ENCODE data around the gene TNRC18.

TNRC18 gene

DNA sequence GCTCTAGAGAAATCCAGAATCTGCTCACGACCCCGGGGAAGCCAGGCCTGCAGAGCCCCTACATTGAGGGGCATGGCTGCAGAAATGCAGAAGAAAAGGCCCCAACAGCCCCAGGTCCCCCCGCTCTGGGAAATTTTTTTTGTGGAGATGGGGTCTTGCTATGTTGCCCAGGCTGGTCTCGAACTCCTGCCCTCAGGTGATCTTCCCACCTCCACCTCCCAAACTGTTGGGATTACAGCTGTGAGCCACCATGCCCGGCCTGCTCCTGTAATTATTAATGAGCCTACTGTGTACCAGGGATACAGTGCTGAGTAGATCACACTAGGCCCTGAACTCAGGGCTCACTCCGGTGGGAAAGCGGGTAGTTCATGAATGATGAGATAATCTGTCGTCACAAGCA, 29.9 kb downstream of the TNRC18 start:
- TF ChIP-seq, protein P1, sequence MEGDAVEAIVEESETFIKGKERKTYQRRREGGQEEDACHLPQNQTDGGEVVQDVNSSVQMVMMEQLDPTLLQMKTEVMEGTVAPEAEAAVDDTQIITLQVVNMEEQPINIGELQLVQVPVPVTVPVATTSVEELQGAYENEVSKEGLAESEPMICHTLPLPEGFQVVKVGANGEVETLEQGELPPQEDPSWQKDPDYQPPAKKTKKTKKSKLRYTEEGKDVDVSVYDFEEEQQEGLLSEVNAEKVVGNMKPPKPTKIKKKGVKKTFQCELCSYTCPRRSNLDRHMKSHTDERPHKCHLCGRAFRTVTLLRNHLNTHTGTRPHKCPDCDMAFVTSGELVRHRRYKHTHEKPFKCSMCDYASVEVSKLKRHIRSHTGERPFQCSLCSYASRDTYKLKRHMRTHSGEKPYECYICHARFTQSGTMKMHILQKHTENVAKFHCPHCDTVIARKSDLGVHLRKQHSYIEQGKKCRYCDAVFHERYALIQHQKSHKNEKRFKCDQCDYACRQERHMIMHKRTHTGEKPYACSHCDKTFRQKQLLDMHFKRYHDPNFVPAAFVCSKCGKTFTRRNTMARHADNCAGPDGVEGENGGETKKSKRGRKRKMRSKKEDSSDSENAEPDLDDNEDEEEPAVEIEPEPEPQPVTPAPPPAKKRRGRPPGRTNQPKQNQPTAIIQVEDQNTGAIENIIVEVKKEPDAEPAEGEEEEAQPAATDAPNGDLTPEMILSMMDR (IDR thresholded peaks at IDR 0.05; ENCODE audit: control insufficient read depth, extremely low read depth, insufficient read depth): no peak
- H3K4me3 ChIP-seq (ENCODE audit: low read depth, low read length): no peak overlapping the region
- DNase-seq (ENCODE audit: low read depth): no peak

GRCh38 chr7:5393328-5393727, 30.3 kb downstream of the TNRC18 start:
- no peak for DNase-seq (ENCODE audit: low read depth)
- TF ChIP-seq, protein P1 (IDR thresholded peaks at IDR 0.05; ENCODE audit: control insufficient read depth, extremely low read depth, insufficient read depth): no peak
- H3K4me3 ChIP-seq (ENCODE audit: low read depth, low read length): no peak overlapping the region

DNA sequence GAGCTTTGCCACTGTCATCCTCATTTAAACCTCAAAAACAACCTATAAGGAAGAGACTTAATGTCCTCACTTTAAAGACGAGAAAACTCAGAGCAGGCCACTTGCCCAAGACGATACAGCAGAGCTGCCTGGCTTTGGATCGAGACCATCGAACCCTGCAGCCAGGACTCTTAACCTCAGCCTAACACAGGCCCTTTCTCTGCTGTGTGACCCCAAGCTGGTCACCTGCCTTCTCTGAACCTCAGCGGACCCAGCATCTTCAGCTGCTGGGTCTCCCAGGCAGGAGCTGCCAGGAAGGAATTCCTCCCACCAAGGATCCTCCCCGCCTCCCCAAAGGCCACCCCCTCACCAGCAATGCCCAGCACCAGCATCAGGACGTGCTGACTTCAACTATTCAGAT, 32.7 kb downstream of the TNRC18 start:
- no peak for DNase-seq (ENCODE audit: low read depth)
- no peak overlapping the region for H3K4me3 ChIP-seq (ENCODE audit: low read depth, low read length)
- TF ChIP-seq, protein P1 (IDR thresholded peaks at IDR 0.05; ENCODE audit: control insufficient read depth, extremely low read depth, insufficient read depth): no peak

DNA sequence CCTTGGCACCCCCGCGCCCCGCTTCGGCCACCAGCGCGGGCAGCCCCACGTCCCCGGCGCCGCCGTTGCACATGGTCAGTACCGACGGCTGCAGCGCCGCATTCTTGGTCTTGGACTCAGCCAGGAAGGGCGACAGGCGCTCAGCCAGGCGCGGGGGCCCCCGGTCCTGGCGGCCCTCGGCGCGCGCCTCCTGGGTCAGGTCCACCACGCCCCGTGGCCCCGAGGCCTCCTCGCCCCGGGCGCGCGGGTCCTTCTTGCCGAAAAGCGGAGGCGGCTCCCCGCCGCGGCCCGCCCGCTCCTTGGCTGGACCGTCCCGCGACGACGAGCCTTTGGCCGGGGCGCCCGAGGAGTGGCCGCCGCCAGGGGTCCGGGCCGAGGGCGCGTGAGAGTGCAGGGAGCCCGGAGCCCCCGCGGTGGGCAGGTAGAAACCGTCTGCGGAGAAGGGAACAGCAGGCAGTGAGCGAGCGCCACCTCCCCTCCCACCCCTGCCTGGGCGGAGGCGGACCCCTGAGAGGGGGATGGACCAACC, 34.7 kb downstream of the TNRC18 start:
- DNase-seq (ENCODE audit: low read depth): no peak
- no peak overlapping the region for H3K4me3 ChIP-seq (ENCODE audit: low read depth, low read length)
- TF ChIP-seq, protein P1 (IDR thresholded peaks at IDR 0.05; ENCODE audit: control insufficient read depth, extremely low read depth, insufficient read depth): no peak

DNA sequence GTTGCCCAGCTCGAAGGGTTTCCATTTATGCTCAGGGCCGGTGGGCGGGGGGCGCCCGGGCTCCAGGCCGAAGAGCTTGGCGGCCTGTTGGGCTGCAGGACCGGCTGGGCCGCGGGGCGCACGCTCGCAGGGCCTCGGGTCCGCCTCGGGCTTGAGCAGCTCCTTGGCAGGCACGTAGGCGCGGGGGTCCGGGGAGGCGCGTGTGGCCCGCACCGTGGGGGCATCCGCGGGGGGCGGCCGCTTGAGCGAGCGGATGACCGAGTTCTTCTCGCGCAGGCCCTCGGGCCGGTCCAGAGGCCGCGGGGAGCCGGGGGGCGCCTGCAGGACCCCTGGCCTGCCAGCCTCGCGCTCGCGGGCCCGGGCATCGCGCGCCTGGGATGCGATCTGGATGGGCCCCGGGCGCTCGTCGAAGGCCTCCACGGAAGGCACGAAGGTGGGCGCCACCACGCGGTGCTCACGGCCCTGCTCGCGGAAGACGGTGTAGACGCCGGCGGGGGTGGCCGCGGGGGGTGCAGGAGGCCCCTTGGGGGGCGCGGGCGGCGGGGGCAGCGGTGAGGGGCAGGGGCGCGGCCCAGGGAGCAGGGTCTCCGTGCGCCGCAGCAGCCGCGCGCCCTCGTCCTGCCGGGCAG, 35.2 kb downstream of the TNRC18 start:
- TF ChIP-seq, protein P1 (IDR thresholded peaks at IDR 0.05; ENCODE audit: control insufficient read depth, extremely low read depth, insufficient read depth): no peak
- no peak overlapping the region for H3K4me3 ChIP-seq (ENCODE audit: low read depth, low read length)
- DNase-seq (ENCODE audit: low read depth): no peak

DNA sequence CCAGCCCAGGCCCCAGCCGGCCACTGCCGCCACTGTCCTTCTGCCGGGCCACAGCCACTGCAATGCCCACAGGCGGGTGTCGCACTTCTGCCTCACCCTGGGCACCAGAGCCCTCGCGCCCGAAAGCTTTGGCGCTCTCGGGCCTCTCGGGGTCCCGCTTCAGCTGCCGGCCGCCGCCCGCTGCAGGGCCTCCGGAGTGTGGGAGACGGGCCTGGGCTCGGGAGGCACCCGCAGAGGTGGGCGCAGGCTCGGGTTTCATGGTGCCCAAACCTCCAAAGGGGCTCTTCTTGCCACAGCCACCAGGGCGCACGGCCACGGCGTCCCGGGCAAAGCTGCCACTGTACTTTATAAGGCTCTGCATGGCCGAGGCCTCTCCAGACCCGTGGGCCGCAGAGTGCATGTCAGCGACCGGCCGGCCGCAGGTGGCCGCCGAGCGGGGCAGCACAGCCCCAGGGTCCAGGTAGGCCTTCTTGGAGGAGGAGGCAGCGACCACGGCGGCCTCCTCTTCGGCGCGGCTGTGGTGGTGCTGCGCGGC, 35.9 kb downstream of the TNRC18 start:
- TF ChIP-seq, protein P1 (IDR thresholded peaks at IDR 0.05; ENCODE audit: control insufficient read depth, extremely low read depth, insufficient read depth): no peak
- no peak for DNase-seq (ENCODE audit: low read depth)
- no peak overlapping the region for H3K4me3 ChIP-seq (ENCODE audit: low read depth, low read length)

DNA sequence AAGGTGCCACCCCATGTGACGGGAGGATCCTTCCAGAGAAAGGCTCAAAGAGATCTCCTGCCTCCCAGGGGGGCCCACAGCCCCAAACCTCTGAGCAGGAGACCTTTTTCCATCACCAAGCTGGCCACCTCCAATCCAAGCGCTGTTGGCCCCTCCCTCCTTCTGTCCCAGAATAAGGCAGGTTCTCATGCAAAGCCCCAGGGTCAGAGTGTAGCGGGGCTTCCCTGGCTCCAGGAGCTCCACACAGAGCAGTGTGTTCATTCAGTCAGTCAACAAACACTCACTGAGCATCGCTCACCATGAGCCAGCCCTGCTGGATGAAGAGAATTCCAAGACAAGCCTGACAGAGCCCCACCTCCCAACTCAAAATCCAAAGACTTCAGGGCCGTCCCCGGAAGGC, 39.0 kb downstream of the TNRC18 start:
- TF ChIP-seq, protein P1 (IDR thresholded peaks at IDR 0.05; ENCODE audit: control insufficient read depth, extremely low read depth, insufficient read depth): no peak
- no peak overlapping the region for H3K4me3 ChIP-seq (ENCODE audit: low read depth, low read length)
- no peak for DNase-seq (ENCODE audit: low read depth)

Measured in LNCaP clone FGC (cell line).